ENCODE data around the gene ADGRG7.
"Not testable (repeated sequence)": the region's sequence is repeated elsewhere in the genome, so short reads cannot be mapped to it uniquely, and the experiment has no call there.

The ADGRG7 gene

GRCh38 chr3:100650651-100651619, 41.5 kb downstream of the ADGRG7 start:
- DNase-seq = no peak

GRCh38 chr3:100653604-100654294, 44.3 kb downstream of the ADGRG7 start:
- DNase-seq = no peak

- DNase-seq = no peak
Observed at GRCh38 chr3:100656945-100657344, 47.5 kb downstream of the ADGRG7 start.

- not testable (repeated sequence) for DNase-seq
Observed at GRCh38 chr3:100661294-100661693, 51.9 kb downstream of the ADGRG7 start.

- DNase-seq = no peak
Observed at GRCh38 chr3:100662113-100662823, 52.9 kb downstream of the ADGRG7 start.

GRCh38 chr3:100665230-100665629, 55.8 kb downstream of the ADGRG7 start:
- DNase-seq = no peak

- not testable (repeated sequence) for DNase-seq
Observed at GRCh38 chr3:100666699-100667098, 57.3 kb downstream of the ADGRG7 start.

GRCh38 chr3:100667316-100667715, 57.9 kb downstream of the ADGRG7 start:
- not testable (repeated sequence) for DNase-seq

GRCh38 chr3:100670995-100671394, 61.6 kb downstream of the ADGRG7 start:
- not testable (repeated sequence) for DNase-seq

- no peak for DNase-seq
Observed at GRCh38 chr3:100681496-100681895, 72.1 kb downstream of the ADGRG7 start.

- no peak for DNase-seq
Observed at GRCh38 chr3:100682056-100682853, 72.9 kb downstream of the ADGRG7 start.

GRCh38 chr3:100682854-100683760, 73.7 kb downstream of the ADGRG7 start:
- no peak for DNase-seq

- DNase-seq = no peak
Observed at GRCh38 chr3:100693225-100693624, 83.8 kb downstream of the ADGRG7 start.

GRCh38 chr3:100695696-100696095, 86.3 kb downstream of the ADGRG7 start:
- DNase-seq = no peak

- DNase-seq = no peak
Observed at GRCh38 chr3:100696161-100696560, 86.8 kb downstream of the ADGRG7 start.

- no peak for DNase-seq
Observed at GRCh38 chr3:100697172-100697571, 87.8 kb downstream of the ADGRG7 start.

- no peak for DNase-seq
Observed at GRCh38 chr3:100697723-100698285, 88.4 kb downstream of the ADGRG7 start.

GRCh38 chr3:100698736-100699135, 89.3 kb downstream of the ADGRG7 start:
- no peak for DNase-seq

GRCh38 chr3:100700708-100701107, 91.3 kb downstream of the ADGRG7 start:
- no peak for DNase-seq

GRCh38 chr3:100702082-100702979, 92.9 kb downstream of the ADGRG7 start:
- DNase-seq = no peak
